GM18498 (cell line): ENCODE measurements around the gene FKBP1A.
A peak's percentile ranks its signal among the peaks of the same experiment; 100 is the strongest.

Experiments
- ATAC-seq: cut with Tn5 transposase; IDR thresholded peaks from one replicate; pipeline ENCODE4 v1.9.1; 2021; ENCODE audit warnings: mild to moderate bottlenecking, moderate library complexity; ENCODE audit not compliant: unreplicated experiment

The FKBP1A gene

DNA sequence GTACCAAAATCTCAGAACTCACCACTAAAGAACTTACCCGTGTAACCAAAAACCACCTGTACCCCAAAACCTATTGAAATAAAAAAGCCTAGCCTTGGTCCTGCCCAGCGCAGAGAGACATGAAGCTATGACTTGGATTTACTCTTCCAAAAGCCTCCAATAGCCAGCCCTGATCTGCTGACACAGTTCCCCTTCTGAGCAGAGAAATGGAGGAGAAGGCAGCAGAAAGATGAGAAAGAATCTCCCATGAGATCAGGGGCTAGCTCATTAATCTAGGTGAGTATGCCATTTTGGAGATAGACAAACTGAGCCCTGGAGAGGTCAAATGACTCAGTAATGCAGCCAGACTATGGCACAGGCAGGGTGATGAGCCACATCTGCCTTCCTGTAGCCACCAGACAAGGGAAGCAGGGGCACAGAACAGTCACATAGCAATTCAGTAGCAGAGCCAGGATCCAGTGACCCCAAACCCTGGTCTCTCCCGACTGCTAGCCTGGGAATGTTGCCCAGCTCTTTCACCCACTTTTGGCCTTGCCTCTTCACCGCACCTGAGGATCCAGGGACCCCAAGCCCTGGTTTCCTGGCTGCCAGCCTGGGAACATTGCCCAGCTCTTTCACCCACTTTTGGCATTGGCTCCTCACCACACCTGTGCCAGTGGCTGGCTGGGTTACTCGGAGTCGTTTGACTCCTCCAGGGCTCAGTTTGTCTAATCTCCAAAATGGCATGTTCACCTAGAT is 56.7 kb downstream of the FKBP1A start:
- no peak for ATAC-seq

DNA sequence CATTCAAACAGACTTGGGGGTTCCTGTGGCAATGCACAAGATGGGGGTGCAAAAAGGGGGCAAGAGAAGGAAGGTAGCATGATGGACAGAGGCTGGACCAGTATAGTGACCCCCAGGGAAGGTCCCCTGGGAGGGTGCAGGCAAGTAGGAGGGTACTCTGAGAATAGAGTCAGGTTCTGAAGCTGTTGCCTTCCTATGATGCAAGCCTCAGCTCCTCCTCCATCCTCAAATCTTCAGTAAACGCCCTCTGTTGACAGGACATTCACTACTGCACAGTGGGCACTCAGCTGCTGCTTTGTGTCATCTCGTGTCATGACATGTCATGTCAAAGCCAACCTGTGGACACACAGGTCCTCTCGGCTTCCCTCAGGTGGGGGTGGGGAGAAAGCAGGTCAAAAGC is 58.1 kb downstream of the FKBP1A start:
- ATAC-seq = no peak

DNA sequence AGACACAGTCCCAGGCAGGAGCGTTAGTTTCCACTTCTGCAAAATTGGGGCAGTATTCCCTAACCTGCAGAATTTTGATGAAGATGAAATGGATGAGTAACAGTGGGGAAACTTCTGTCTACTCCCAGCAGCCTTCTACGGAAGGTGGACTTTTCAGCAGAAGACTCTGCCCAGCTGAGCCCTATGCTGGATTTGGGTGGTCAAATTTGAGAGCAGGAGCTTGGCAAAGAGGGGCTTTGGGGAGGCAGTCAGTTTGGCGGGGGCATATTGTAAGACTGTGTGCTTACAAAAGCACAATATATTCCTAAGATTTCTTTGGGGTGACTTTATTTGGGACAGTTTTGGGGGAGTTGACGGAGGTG is 58.5 kb downstream of the FKBP1A start:
- no peak for ATAC-seq

DNA sequence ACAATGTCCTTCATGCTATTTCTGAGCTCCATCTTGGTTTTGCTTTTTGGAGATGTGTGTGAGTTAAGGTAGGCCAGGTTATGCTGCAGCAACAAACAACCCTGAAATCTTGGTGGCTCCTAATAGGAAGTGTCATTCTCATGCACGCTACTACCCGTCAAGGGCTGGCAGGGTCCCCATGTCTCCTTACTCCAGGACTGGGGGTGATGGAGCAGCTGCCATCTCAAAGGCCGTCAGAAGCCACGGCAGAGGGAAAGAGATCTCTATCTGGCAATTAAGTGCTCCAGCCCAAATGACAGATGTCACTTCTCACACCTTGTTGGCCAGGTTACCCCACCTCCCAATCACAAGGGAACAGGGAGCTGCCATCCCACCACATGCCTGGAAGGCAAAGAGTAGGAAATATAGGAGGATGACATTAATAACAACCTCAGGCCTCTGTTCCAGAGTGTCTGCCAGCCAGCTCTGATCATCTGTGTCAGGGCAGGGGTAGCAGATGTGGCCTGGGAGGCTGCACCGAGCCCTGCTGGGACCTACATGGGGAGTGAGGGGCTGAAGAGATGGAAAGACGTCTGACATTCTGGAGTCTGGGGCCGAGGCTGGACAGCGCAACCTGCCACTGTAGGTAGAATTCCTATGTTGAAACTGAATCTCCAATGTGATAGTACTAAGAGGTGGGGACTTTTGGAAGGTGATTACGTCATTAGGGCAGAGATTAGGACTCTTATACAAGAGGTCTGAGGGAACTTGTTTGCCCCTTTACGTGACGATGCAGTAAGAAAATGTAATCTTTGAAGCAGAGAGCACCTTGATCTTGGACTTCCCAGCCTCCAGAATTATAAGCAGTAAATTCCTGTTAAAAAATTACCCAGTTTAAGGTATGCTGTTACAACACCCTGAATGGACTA is 59.1 kb downstream of the FKBP1A start:
- ATAC-seq = no peak

DNA sequence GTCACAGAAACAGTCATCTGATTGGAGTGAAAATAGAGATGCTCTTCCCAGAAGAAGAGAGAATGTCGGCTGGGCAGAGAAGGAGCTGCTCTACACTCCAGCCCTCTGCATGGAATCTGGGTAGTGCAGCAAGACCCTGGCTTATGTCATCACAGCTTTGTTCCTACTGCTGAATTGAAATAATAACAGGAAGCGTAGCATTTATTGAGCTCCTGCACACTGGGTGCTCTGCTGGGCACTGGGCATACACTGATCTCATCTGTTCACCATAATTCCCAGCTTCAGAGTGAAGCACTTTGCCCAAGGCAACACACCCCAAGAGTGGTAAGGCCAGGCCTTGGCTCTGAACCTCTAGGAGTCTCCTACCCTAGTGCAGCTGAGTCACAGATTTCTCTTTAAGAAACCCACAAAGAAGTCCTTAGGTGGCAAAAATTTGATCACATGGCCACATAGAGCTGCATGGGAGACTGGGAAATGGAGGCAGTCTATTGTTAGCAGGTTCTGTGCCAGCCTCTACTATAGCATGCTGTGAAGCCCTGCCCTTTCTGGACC is 60.0 kb downstream of the FKBP1A start:
- ATAC-seq = no peak

DNA sequence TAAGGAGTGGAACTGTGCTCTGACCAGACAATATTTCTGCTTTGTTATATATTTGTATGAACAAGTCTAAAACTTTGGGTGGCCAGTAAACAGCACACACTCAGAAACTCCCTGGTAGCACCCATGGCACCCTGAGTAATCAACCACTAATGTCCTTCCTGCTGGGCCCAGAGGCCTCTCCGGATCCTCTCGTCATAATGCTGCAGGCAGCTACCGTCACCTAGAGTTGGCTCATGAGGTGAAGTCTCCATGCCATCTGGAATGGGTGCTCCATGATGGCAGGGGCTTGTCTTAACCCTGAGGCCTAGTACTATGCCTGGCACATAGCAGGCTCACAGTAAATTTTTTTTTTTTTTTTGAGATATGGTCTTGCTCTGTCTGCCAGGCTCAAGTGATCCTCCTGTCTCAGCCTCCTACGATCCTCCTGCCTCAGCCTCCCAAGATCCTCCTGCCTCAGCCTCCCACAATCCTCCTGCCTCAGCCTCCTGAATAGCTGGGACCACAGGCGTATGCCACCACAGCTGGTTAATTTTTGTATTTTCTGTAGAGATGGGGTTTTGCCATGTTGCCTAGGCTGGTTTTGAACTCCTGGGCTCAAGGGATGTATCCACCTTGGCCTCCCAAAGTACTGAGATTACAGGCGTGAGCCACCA is 60.9 kb downstream of the FKBP1A start:
- ATAC-seq = no peak

DNA sequence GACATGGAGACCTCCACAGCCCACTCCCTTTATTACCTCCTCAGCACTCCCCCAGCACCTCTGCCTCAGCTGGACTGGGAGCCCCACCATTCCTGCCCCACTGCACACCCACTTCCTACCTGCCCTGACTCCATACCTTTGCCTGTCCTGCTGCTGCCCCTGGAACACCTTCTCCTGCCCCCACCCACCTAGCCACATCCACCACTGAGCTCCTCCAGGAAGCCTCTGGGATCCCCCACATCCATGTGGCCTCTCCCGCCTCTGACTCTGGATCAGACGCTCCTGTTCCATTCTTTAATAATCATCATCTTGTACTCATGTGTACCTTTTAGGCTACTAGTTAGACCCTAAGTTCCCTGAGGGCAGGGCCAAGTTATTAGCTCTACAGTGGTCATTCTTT is 61.8 kb downstream of the FKBP1A start:
- ATAC-seq = no peak

DNA sequence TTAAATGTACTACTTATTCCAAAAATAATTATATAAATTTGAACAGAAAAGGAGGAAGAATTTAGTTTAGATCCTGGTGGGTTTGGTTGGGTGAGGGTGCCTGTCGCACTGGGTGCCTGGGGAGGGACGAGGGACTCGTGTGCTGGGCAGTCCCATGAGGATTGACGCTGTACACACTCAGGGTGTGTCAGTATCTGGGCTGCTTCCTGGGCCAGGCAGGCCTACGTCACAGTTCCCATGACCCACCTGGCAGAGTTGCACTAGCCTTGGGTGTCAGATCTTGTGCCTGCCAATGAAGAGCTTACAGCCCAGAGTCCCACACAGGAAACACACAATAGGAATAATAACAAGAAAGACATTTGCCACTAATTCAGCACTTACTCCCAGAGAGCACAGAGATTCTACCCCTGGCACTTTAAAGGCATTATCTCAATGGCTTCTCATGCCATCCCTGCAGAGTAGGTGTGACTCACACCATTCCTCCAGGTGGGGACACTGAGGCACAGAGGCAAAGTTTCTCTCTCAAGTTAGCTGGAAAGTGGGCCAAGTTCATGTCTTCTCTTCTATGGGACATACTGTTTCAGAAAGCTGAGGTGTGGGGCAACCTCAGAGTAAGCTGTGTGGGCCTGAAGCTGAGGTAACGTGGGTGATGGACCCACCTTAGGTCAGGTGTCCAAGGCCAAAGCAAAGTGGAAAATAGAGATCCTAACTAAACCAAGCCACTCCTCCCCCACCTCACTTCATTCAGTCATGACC is 62.6 kb downstream of the FKBP1A start:
- ATAC-seq = no peak

DNA sequence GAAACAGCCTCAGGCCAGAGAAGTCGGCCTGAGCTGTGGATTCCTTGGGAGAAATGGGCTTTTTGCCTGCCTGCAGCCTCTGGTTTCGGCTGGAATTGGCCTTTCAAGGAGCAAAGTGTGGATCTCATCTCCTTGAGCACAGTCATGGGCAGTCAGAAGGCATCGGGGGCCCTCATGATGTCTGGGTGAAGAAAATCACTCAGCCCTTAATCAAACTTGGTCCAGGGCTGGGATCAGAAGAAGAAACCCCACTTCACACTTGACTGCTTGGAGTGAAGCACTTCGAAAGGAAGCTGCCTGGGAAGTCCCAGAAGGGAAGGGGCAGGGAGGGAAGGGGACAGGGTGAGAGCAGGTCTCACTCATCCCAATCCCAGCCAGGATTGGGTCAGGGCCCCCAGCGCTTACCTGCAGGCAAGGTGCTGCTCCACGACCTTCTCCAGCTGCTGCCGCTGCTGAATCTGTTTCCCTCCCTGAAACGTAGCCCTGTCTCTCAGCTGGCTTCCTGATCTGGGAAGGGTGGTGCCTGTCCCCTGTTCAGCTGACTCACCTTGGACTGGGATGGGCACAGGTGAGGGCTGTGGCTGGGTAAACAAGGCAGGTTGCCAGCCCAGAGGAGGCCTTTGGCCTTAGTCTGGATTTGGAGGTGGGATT is 64.0 kb downstream of the FKBP1A start, which contains the start of gene SDCBP2:
SDCBP2 (minus strand) TSS at position 460 of the 651 bp plus-strand sequence. CDS start 8,723 bp downstream, outside the sequence.
- ATAC-seq = no peak

DNA sequence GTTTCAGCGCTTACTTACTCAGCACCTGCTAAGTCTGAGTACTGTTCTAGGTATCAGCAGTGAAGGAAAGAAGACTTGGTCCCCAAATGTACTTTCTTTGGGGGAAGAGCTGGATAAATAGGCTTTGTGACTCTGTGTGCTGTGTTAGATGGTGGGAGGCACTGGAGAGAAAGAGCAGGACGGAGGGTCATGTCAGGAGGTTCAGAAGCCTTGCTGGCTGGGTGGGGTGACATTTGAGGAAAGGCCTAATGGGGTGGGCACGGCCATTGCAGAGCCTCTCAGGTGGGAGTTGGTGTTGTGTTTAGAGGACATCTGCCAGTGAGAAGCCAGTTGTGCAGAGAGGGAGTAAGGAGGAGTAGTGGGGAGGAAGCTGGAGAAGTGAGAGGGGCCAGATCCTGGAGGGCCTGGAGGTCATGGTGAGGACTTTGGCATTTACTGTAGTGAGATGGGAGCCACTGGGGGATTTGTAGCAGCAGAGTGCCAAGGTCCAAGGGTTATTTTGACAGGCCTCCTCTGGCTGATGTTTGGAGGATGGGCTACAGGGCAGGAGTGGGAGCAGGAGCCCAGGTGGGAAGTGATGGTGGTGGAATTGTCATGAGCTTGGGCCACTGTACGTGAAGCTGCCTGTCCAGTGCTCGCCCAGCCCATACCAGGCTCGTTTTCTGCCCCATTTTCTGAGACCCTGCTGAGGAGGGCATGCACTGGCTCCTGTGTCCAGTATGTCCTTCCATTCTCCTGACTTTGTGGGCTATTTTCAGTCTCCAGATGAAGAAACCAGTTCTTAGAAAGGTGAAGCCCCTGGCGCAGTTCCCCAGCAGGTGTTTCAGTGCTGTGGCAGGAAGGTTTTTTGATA is 64.8 kb downstream of the FKBP1A start:
- no peak for ATAC-seq

DNA sequence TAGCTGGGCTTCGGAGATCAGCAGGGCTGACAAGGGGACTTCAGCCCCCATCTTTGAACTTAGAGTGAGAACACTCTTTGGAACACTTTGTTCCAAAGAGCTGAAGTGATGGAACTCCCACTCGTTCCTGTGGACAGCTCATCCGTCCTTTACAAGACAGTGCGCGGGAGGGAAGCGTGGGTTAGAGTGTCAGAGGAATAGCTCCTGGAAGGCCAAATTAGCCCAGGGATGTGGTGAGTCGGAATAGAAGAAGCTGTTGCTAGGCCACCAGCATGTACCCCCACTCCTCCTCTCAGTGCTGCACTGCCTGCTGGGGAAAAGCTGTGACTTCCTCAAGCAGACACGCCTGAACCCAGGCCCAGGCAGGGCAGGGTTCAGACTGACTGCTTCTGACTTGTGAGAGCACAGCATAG is 65.6 kb downstream of the FKBP1A start:
- no peak for ATAC-seq

DNA sequence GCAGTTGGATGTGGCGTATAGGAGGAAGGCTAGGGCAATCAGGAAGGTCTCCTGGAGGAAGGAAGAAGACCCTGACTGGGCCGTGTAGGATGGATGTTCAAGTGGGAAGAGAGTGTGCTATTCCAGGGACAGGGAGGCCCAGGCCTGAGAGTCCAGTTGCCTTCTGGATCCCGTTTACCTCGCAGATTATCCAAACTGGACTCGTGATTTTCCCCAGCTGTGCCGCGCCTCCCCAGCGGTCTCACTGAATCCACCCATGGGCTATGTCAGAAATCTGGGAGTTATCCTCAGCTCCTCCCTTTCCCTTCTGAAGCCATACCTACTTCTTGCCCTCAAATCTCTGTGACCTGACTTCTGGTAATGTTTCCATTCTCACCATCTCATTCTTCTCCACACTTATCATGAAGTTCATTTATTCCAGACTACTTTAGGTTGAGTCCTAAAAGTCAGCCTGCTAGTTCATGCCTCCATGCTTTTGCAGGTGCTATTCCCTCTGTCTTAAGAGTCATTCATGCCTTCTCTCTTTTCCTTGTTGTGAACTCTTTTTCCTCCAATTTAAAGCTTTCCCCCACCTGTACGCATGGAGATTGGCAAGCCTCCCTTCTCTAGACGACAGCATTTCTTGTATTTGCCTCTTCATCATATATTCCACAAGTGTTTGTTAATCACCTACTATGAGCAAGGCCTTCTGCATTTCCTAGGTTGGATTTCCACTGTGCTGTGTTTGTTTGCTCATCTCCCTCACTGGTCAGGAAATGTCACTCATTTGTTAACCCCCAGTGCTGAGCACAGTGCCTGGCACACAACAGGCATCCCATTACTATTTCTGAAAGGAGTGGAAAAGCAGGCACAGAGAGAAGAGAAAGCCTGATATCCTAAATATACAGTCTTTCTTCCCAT is 66.6 kb downstream of the FKBP1A start:
- ATAC-seq = no peak

DNA sequence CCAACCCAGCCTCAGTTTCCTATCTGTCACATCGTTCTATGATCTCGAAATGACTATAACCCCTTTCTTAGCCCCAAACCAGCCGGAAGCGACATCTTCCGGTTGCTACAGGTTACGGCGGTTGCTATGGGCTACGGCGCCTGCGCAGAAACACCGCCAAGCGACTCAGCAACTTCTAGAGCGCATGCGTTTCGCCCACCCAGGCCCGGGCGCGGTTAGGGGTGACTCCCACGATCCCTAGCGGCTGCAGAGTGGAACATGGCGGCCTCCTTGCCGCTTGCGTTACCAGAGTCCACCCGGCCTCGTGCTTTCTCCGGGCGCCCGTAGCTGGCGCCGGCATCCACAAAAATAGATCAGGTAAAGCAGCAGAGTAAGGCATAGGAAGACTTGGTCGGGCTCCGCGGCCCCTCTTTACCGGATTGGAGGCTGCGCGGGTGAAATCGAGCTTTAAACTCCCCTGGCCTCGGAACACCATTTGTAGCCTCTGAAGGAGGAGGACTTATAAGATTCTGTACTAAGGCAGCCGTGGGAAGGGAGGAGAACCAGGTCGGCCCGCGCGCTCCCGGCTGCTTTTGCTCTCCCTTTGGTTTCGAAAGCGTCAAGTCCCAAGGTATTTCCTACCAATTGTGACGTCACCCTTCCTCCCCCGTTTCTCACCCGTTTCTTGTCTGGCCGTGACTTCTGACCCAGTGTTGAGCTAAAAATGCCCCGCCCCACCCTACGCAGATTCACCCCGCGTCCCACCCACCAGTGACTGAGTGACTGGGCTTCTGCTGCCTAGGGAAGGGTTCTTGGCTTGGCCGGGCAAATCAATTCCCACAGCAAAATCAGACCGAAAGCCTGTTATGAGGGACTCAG is 67.5 kb downstream of the FKBP1A start:
- peak; percentile 89 for ATAC-seq

DNA sequence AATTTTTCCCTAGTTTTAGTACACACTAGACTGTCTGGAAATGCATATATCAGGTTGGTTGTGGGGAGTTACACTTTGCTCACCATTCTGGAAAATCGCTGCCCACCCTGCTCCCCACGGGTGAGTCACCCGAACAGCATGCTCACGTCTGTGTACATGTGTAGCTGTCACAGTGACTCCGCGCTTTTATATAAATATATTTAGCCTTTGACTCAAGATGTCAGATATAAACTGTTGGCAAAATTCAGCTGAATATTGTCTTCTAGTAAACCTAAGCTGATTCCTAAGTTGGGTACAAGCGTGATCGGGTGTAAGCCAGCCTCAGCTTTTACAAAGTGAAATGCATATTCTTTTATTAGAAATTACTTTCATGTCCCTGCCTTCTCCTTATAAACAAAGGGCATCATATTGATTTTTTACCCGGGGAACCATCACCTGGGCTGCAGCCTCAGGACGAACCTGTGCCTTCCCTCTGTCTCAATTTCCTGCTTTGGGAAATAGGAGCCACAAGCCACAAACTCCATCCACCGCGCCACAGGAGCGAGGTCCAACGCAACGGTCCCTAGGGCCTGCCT is 68.2 kb downstream of the FKBP1A start:
- ATAC-seq = no peak

DNA sequence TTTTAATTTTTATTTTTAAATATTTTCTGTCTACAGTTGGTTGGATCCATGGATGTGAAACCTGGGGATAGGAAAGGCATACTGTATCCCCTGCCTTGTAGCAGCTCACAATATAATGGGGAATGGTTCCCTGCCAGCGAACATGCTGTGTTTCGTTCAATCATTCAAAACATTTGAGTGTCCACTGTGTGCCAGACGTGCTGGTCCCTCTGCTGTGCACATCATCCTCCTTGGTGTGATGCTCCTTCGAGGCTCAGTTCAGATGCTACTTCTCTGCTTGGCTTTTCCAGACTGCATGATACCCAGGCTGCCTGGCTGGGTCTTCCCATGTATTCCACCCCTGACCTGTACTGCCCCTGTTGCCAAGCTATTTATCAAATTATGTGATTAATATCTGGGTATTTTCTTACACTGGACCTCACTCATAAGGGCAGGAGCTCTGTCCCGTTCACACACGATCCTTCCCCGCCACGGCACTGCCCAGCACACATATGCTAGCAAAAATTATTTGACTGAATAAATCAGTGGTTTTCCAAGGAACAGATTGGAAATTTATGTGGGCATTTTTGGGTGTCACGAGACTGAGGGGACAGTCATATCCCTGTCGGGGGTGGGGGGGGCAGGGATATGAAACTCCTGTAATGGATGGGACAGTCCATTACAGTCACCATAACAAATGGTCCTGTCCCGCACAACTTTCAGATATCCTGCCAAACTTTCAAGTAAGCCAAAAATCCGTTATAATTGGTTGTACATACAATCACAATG is 68.8 kb downstream of the FKBP1A start:
- ATAC-seq = no peak

DNA sequence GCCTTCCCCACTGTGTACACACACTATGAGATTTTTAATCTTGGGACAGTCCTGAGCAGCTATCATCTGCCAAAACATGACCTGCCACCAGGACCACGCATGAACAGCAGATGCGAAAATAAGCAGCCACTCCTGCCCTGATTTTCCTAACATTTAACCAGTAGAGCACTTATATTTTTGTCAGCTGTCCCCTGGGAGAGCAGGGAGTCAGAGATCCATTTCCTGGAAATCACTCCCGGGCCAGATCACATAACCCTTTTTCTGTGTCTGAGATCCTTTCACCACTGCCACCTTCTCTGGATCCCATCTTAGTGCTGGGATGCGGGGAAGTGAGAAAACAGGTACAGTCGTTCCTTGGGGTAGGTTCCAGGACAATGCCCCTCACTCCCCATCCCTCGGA is 69.6 kb downstream of the FKBP1A start:
- ATAC-seq = no peak
